Measurements from ENCODE around the gene PHEX.

- TF ChIP-seq CTCF (IDR thresholded peaks at IDR 0.05), result no peak
- TF ChIP-seq POLR2A (IDR thresholded peaks at IDR 0.05), result no peak
Observed at GRCh38 chrX:22095286-22095685, 63.2 kb downstream of the PHEX start.

All from body of pancreas (tissue), 4 donors.